ENCODE measurements around the gene GMCL2.
A peak's percentile ranks its signal among the peaks of the same experiment; 100 is the strongest.

GMCL2 gene

DNA sequence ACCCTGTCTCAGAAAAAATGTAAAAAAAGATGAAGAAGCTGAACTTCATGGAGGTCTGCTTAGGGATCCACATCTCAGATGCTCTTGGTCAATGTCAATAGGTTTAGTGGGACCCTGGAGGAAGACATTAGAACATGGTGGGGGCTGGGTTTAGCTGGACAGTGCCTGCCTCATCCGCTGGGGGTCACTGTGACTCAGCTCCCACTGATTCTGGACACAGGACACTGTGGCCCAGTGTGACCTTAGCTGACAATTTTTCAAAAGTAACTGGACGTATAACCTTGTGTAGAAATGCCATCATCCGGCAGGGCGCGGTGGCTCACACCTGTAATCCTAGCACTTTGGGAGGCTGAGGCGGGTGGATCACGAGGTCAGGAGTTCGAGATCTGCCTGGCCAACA, 9.8 kb upstream of the GMCL2 start:
- TF ChIP-seq, protein P1, sequence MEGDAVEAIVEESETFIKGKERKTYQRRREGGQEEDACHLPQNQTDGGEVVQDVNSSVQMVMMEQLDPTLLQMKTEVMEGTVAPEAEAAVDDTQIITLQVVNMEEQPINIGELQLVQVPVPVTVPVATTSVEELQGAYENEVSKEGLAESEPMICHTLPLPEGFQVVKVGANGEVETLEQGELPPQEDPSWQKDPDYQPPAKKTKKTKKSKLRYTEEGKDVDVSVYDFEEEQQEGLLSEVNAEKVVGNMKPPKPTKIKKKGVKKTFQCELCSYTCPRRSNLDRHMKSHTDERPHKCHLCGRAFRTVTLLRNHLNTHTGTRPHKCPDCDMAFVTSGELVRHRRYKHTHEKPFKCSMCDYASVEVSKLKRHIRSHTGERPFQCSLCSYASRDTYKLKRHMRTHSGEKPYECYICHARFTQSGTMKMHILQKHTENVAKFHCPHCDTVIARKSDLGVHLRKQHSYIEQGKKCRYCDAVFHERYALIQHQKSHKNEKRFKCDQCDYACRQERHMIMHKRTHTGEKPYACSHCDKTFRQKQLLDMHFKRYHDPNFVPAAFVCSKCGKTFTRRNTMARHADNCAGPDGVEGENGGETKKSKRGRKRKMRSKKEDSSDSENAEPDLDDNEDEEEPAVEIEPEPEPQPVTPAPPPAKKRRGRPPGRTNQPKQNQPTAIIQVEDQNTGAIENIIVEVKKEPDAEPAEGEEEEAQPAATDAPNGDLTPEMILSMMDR (conservative IDR thresholded peaks at IDR 0.05; ENCODE audit: control insufficient read depth, insufficient read depth, low read depth, low read length), result peak; percentile 39
- no peak for DNase-seq (ENCODE audit: low read depth)

GRCh38 chr5:178196281-178196812, 9.2 kb upstream of the GMCL2 start:
- DNase-seq (ENCODE audit: low read depth), result no peak
- H3K4me3 ChIP-seq (ENCODE audit: control insufficient read depth, low read depth, low read length), result no peak overlapping the region
- TF ChIP-seq, protein P1 (conservative IDR thresholded peaks at IDR 0.05; ENCODE audit: control insufficient read depth, insufficient read depth, low read depth, low read length), result no peak

More for the DNA sequence above, 9.8 kb upstream of the GMCL2 start:
- no peak overlapping the region for H3K4me3 ChIP-seq (ENCODE audit: control insufficient read depth, low read depth, low read length)

GRCh38 chr5:178194026-178194425, 6.9 kb upstream of the GMCL2 start:
- TF ChIP-seq, protein P1 (conservative IDR thresholded peaks at IDR 0.05; ENCODE audit: control insufficient read depth, insufficient read depth, low read depth, low read length), result no peak
- DNase-seq (ENCODE audit: low read depth), result no peak
- H3K4me3 ChIP-seq (ENCODE audit: control insufficient read depth, low read depth, low read length), result no peak overlapping the region

DNA sequence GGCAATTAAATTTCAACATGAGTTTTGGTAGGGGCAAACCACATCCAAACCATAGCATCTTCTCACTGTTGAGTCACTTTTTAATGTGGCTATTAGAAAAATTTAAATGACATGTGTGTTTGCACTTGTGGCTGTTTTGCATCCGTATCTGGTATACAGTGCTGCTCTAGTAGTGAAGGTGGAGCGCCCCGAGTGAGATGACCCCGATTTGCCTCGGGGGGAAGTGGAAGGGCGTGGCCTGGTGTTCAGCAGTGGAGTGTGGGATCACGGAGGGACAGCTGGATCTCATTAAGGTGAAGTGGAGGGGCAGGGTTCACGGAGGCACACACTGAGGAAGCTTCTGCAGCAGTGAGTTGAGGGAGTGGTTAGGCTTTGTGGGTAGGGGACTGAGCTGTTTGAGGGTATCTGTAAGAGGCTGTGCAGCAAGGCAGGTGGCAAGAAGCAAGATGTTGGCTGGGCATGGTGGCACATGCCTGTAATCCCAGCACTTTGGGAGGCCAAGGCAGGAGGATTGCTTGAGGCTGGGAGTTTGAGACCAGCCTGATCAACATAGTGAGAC, 6.2 kb upstream of the GMCL2 start:
- no peak overlapping the region for H3K4me3 ChIP-seq (ENCODE audit: control insufficient read depth, low read depth, low read length)
- DNase-seq (ENCODE audit: low read depth), result no peak
- TF ChIP-seq, protein P1 (conservative IDR thresholded peaks at IDR 0.05; ENCODE audit: control insufficient read depth, insufficient read depth, low read depth, low read length), result no peak

DNA sequence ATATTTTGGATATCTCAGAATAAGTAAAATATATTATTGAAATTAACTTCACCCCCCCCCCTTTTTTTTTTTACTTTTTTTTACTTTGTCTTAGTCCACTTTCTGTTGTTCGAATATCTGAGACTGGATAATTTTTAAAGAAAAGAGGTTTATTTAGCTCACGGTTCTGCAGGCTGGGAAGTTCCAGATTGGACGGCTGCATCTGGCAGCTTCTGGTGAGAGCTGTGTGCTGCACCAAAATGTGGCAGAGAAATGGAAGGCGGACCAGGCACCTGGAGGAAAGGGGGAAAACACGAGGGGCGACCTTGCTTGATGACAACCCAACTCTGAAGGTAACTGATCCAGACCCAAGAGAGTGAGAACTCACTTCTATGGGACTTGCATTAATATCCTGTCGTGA, 5.6 kb upstream of the GMCL2 start:
- TF ChIP-seq, protein P1 (conservative IDR thresholded peaks at IDR 0.05; ENCODE audit: control insufficient read depth, insufficient read depth, low read depth, low read length), result no peak
- no peak overlapping the region for H3K4me3 ChIP-seq (ENCODE audit: control insufficient read depth, low read depth, low read length)
- no peak for DNase-seq (ENCODE audit: low read depth)

DNA sequence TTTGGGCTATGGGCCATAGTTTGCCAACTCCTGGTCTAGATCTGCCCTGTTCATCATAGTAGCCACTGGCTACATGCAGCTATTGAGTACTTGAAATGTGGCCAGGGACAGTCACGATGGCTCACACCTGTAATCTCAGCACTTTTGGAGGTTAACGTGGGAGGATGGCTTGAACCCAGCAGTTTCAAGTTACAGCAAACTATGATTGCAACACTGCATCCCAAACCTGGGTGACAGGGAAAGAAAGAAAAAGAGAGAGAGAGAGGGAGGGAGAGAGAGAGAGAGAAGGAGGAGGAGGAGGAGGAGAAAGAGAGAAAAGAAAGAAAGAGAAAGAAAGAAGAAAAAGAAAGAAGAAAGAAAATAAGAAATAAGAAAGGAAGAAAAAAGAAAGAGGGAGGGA, 5.1 kb upstream of the GMCL2 start:
- no peak overlapping the region for H3K4me3 ChIP-seq (ENCODE audit: control insufficient read depth, low read depth, low read length)
- peak; percentile 51 for DNase-seq (ENCODE audit: low read depth)
- TF ChIP-seq, protein P1 (conservative IDR thresholded peaks at IDR 0.05; ENCODE audit: control insufficient read depth, insufficient read depth, low read depth, low read length), result no peak
